Small intestine (tissue), 7 donors: ENCODE data around the gene AHDC1. TPM values are rescaled to one million over a fixed set of nuclear protein-coding genes. Genes with fewer than 3 reads are reported as not detected.
A peak's percentile ranks its signal among the peaks of the same experiment; 100 is the strongest.

ENCODE experiments used
- DNase-seq, 2 donors: peaks; one replicate each; pipeline versions ENCODE4 v3.0.0 to v3.0.0-alpha.2; 2013
- FAIRE-seq: peaks from 2 replicates; lab custom pipeline; 2012; peaks lifted over from hg19 to GRCh38; lab: Jason Lieb, UNC
- H3K27ac ChIP-seq, 3 donors: one replicate each; pipeline ENCODE4 v1.5.1; 2013; ENCODE audit warnings: low read length in 2 of 3, mild to moderate bottlenecking in 2 of 3, control low read depth in 1 of 3, inconsistent platforms in 1 of 3, low read depth in 1 of 3, moderate library complexity in 1 of 3
- H3K27me3 ChIP-seq, 3 donors: one replicate each; pipeline ENCODE4 v1.6.1; 2013; ENCODE audit warnings: low read length in 3 of 3, inconsistent platforms in 1 of 3; ENCODE audit not compliant: control insufficient read depth in 3 of 3, insufficient read depth in 3 of 3
- H3K36me3 ChIP-seq, 3 donors: one replicate each; pipeline ENCODE4 v1.6.1; 2013; ENCODE audit warnings: low read length in 3 of 3, inconsistent platforms in 1 of 3, low read depth in 1 of 3, mild to moderate bottlenecking in 1 of 3, moderate library complexity in 1 of 3; ENCODE audit not compliant: control insufficient read depth in 3 of 3, insufficient read depth in 2 of 3
- H3K4me1 ChIP-seq, 3 donors: one replicate each; pipeline ENCODE4 v1.6.1; 2013; ENCODE audit warnings: low read length in 2 of 3, inconsistent platforms in 1 of 3, low read depth in 1 of 3, mild to moderate bottlenecking in 1 of 3, moderate library complexity in 1 of 3; ENCODE audit not compliant: control insufficient read depth in 3 of 3, insufficient read depth in 2 of 3
- H3K4me3 ChIP-seq, 3 donors: one replicate each; pipeline ENCODE4 v1.5.1; 2013; ENCODE audit warnings: low read length in 3 of 3, control low read depth in 1 of 3, inconsistent platforms in 1 of 3, low read depth in 1 of 3, mild to moderate bottlenecking in 1 of 3, moderate library complexity in 1 of 3
- H3K9me3 ChIP-seq, 2 donors: one replicate each; pipeline ENCODE4 v1.6.1; 2013; ENCODE audit warnings: low read depth in 1 of 2, low read length in 1 of 2; ENCODE audit not compliant: control insufficient read depth in 2 of 2, insufficient read depth in 1 of 2
- WGBS, 3 donors: extraction: QIAGEN DNeasy Blood & Tissue Kit; methylation state at CpG; one replicate each; pipeline ENCODE4 v1.1.7; 2013; 5-methylcytosine and 5-hydroxymethylcytosine counted together
- polyA plus RNA-seq, 4 donors: library from polyadenylated mRNA; stranded (reverse) in 3 of 4; unstranded in 1 of 4; fragments of 200-250 nt in 3 of 4; fragments of 120-200 nt in 1 of 4; gene quantifications; one replicate each; pipeline versions ENCODE4 v1.2.1 to v1.2.3, GENCODE V29; 2013
- donor health status: healthy with polysubstance abuse.
- donor health status: control.
- donor health status: control.
- donor health status: Bipolar disorder and iron deficiency.
- donor health status: healthy.

AHDC1 gene
- polyA plus RNA-seq, 4 donors, result 3.5 to 17.4 (median 6.9) TPM

DNA sequence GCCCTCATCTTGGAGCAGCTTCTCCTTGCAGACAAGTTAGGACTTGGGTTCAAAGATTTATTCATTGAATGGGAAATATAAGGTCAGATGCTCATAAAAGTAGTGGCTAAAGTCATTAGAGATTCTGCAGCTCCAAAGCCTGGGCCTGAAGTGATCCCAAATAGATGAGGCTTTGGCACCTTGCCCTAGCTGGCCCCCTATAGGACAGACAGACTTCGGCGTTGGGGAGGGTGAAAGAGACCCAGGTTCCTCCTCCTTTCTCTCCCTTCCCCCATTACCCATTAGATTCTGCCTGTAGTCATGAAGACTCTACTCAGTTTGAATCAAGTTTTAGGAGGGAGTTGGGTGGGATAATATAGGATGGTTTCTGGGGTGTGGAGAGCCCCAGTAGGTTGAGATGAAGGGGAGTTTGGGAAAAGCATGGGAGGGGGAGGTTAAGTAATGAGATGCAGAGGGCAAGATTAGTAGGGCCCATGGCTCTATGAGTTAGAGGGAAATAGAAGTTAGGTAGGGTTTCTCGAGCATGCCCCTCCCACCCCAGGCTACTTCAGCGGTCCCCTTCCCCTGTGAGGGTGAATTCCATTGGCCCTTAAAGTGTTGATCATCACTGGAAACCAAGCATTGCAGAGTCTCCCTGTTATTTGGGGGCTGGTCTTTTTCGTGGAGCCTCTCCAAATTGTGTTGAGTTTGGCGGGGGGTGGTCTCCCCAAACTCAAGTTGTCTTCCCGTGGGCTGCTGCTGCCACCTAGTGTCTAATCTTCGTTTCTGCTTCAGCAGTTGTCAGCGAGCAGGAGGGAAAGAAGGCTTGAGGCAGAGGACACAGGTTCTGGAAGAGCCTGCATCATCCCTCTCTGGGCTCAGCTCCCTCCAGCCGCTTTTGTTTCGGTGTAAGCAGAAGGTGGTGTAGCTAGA lies 2.1 kb upstream of the AHDC1 start:
- peak; percentile 46 to 69 for DNase-seq
- Histone ChIP-seq H3K36me3 (peaks cover 0 to 9% (median 0%) of the 10 kb centered on the region in 3 donors), H3K4me3 (no peak overlapping the region), H3K4me1 (peaks cover 3 to 31% (median 6%) of the 10 kb centered on the region in 3 donors), H3K27ac (no peak overlapping the region), H3K9me3 (no peaks in the 10 kb centered on the region), H3K27me3 (peaks cover 0 to 13% (median 0%) of the 10 kb centered on the region in 3 donors)
- FAIRE-seq, result no peak
- 12 to 15% (median 14%) methylated on average over 11 of the region's 11 CpGs for WGBS, 3 donors

DNA sequence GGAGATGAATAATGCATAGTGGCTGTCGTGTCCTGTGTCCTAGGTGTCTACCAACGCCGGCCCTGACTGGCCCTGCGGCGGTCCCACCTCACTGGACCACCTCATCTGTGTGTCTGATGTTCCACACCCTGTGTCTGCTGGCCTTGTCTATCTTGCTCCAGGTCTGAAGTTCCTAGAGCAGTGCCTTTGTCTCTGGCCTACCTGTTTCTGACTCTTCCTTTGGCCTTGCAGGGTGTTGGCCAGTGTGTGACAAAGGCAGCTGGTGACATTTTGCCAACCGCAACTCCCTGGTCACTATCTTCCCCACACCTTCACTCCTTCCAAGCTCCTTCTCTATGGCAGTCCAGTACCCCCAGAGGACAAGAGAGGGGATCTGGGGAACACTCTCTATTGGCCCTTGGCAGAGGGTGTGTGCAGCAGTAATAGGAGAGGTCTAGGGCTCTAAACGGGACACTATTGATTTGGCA lies 1.4 kb upstream of the AHDC1 start:
- H3K4me1 ChIP-seq, result peaks cover 3 to 33% (median 6%) of the 10 kb centered on the region in 3 donors
- H3K36me3 ChIP-seq, result peaks cover 0 to 12% (median 0%) of the 10 kb centered on the region in 3 donors
- H3K4me3 ChIP-seq, result no peak overlapping the region
- peaks cover 0 to 9% (median 0%) of the 10 kb centered on the region in 3 donors for H3K27me3 ChIP-seq
- no peak overlapping the region for H3K27ac ChIP-seq
- H3K9me3 ChIP-seq, result no peaks in the 10 kb centered on the region
- no peak for FAIRE-seq
- WGBS, 3 donors, result 81 to 86% (median 82%) methylated on average over 7 of the region's 7 CpGs
- DNase-seq, result no peak

DNA sequence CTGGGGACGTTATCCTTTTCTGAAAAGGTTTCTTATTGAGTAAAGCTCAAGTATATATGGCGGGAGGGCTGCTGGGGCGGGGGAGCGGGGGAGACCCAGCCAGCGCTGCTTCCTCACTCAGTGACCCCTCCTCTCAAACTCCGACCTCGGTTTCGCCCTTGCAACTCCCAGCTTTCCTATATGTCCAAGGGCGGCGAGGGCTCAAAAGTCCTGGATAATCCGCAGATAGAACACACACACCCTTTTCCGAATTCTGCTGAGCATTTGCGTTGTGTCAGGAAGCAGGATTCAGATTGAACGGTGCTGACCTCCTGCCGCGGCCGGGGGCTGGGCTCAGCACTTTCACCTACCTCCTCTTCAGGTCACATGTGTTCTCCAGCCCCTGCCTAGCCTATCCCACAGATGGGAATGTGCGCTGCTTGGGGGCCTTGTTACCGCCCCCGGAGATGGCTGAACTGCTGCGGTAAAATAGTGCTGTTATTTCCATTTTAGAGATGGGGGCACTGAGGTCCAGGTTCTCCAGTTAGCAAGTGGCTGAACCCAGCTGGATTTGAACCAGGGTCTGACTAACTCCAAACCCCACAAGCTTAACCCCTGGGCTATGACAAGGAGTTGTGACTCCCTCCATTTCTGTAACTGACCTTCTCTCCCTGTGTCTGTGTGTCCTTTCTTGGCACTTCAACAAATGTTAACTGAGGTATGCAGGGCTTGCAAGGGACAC lies 795 bp upstream of the AHDC1 start:
- Histone ChIP-seq H3K27me3 (peaks cover 0 to 3% (median 0%) of the 10 kb centered on the region in 3 donors), H3K4me1 (peaks cover 3 to 38% (median 6%) of the 10 kb centered on the region in 3 donors), H3K4me3 (peak overlapping the region in 2 of 3 donors; percentile 76 to 87), H3K36me3 (peaks cover 0 to 14% (median 0%) of the 10 kb centered on the region in 3 donors), H3K27ac (peak overlapping the region in 1 of 3 donors; percentile 43), H3K9me3 (no peaks in the 10 kb centered on the region)
- DNase-seq (no peak), FAIRE-seq (no peak)
- 36 to 48% (median 46%) methylated on average over 21 of the region's 21 CpGs for WGBS, 3 donors

DNA sequence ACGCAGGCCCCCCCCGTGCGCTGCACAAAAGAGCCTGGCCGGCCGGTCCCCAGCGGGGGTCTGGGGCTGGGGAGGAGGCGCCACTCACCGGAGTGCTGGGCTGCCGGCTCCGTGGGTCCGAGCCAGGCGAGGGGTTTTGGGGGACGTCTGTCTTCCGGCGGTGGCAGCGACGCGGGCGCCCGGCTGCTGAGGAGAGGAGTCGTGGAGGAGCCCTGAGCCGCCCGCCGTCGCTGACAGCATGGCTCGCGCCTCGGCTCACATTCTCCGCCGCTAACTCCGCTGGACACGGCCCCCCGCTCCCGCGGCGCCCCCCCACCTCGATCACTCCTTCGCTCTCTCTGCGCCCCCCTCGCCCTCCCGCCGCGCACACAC lies 649 bp downstream of the AHDC1 start:
- Histone ChIP-seq H3K4me3 (peak overlapping the region; percentile 76 to 87 (median 82)), H3K4me1 (peaks cover 3 to 53% (median 6%) of the 10 kb centered on the region in 3 donors), H3K36me3 (peaks cover 0 to 25% (median 0%) of the 10 kb centered on the region in 3 donors), H3K27me3 (no peaks in the 10 kb centered on the region), H3K27ac (peak overlapping the region in 2 of 3 donors; percentile 53 to 89), H3K9me3 (no peaks in the 10 kb centered on the region)
- DNase-seq (peak in 1 of 2 donors; percentile 78), FAIRE-seq (no peak)
- 0 to 2% (median 1%) methylated on average over 16 to 43 of the region's 43 CpGs for WGBS, 3 donors

DNA sequence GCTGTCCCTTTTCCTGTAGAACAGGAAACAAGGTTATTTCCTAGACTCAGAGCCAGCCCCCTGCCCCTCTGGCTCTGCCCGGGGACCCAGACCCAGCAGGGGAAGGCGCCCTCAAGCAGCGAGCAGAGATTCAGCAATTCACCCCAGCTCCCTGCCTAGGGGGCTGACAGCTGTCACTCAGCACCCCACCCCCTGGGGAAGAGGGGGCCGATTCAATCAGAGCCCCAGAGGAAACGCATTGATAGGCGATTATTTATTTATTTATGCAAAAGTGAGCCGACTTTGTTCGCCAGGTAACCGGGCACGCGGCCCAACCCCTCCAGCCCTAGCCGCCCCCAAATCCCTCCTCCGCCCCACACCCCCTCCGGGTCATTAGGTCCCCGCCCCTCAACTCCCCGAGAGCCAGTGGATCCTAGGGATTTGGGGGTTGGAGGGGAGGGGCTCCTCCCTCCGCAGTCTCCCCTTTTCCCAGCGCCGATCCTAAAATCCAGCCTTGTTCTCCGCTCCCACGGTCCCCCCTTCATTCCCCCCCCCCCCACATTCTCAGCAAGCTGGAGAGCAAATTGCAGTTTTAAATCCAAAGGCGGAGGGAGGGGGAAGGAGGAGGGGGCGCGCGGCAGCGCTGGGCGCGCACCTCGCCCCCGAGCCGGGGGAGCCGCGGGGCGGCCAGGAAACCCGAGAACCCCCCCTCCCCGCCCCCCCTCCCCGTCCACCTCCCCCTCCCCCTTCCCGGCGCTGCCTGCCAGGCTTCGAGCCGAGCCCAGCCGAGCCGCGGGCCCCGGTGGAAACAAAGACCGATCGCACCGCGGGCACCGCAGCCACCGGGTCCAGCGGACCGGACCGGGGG lies 1.3 kb downstream of the AHDC1 start:
- Histone ChIP-seq H3K9me3 (no peaks in the 10 kb centered on the region), H3K27ac (peak overlapping the region in 2 of 3 donors; percentile 66 to 89)
- no peak for FAIRE-seq

DNA sequence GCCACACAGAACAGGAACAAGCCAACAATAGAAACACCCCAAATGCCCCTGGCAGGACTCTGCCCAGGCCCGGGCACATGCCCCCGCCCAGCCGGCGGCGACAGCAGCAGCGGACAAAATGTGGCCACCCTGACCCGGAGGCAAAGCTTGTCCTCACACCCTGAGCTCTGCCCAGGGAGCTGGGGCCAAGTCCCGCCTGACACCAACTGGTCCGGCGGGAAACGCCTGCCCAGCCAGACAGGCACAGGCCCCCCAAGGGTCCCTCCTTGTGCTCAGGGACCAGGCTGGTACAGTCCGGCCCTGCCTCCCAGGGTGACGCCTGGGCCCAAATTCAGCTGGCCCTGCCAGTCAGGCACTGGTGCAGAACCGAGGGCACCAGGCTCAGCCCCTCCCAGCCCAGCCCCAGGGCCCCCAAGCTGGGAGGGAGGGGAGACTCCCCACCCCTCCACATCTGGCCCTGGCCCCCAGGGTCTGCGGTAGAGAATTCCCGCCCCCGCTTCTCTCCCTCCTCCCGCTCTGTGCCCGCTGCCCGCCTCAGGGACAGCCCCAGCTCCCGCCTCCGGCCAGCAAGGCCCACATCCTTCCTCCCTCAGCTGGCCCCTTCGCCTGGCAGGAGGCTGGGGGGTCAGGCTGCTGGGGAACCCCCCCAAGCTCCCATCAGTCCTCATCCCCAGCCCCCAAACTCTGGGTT lies 2.0 kb downstream of the AHDC1 start:
- 13 to 27% (median 16%) methylated on average over 14 to 23 of the region's 23 CpGs for WGBS, 3 donors
- FAIRE-seq, result no peak
- peaks cover 3 to 58% (median 6%) of the 10 kb centered on the region in 3 donors for H3K4me1 ChIP-seq
- H3K27me3 ChIP-seq, result no peaks in the 10 kb centered on the region
- DNase-seq, result peak in 1 of 2 donors; percentile 33
- H3K9me3 ChIP-seq, result no peaks in the 10 kb centered on the region
- H3K27ac ChIP-seq, result peak overlapping the region; percentile 2 to 68 (median 66)
- H3K4me3 ChIP-seq, result peak overlapping the region; percentile 76 to 87 (median 82)
- H3K36me3 ChIP-seq, result peaks cover 0 to 37% (median 0%) of the 10 kb centered on the region in 3 donors

More for the DNA sequence above, 1.3 kb downstream of the AHDC1 start:
- 1 to 3% (median 1%) methylated on average over 38 to 48 of the region's 54 CpGs for WGBS, 3 donors
- Histone ChIP-seq H3K4me3 (peak overlapping the region; percentile 76 to 87 (median 82)), H3K36me3 (peaks cover 0 to 31% (median 0%) of the 10 kb centered on the region in 3 donors), H3K27me3 (no peaks in the 10 kb centered on the region), H3K4me1 (peaks cover 3 to 59% (median 6%) of the 10 kb centered on the region in 3 donors)
- peak; percentile 44 to 55 for DNase-seq

DNA sequence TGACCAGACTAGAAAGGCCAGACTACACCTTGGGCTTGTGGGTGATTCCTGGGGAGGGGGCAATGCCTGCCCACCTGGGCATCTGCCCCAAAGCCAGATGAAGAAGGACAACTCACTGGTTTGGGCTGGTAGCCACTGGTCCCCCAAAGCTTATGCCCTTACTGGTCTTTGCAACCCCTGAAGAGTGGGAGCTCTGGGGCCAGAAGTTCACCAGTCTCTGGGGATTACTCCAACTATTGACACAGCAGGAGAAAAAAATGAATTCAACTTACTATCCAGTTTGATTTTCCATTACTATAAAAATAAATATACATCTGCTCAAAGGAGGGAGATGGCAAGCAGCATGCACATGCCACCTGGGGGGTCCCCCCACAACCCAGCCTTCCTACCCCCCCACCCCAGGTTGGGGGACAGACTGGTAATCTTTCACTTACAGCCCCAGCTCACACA lies 2.6 kb downstream of the AHDC1 start:
- Histone ChIP-seq H3K4me1 (peaks cover 3 to 58% (median 6%) of the 10 kb centered on the region in 3 donors), H3K27ac (peak overlapping the region in 2 of 3 donors; percentile 38 to 68), H3K27me3 (no peaks in the 10 kb centered on the region), H3K4me3 (peak overlapping the region in 1 of 3 donors; percentile 87), H3K9me3 (no peaks in the 10 kb centered on the region), H3K36me3 (peaks cover 0 to 42% (median 0%) of the 10 kb centered on the region in 3 donors)
- FAIRE-seq (no peak), DNase-seq (no peak)
